ENCODE data around the gene GLG1. TPM values are rescaled to one million over a fixed set of nuclear protein-coding genes. Genes with fewer than 3 reads are reported as not detected.

Gene GLG1
- total and polyA plus RNA-seq, 8 donors, result 116 to 147 (median 135) TPM

DNA sequence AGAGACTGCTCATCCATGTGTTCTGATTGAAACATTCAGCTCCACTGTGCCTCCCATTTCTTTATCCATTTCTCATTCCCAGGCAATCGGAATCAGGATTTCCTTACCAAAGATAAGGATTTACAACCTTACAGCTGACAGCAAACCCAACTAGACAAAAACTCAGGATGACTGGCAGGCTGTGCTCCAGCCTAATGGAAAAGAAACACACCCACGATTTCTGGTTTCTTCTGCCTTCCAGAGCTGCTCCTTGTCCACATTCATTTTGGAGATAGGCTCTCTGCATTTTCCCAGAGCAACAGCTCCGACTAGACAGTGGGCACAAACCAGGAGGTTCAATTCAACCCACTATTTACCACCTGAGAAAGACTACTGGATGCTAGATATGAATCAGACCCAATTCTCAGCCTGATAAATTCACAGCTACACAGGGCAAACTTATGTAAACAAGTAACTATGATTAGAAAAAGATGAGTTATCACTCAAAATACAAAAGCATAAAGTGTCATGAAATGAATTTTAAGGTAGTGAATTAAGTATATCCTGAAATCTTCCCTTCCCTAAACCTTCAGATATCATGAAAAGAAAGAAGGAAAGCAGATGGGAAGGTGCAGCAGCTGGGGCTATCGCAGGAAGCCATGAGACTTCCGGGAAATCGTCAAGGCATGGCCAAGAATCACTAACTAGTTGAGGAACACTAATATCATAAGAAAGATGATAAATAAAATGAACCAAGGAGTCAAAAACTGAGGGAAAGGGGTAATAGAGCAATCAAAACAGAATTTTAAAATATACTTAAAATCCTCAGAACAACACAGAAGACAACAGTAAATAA is 140.8 kb downstream of the GLG1 start:
- no peak for DNase-seq
- no peak for ATAC-seq
- TF ChIP-seq CTCF (IDR thresholded peaks at IDR 0.05), result no peak
- Histone ChIP-seq H3K27ac (no peak overlapping the region), H3K4me1 (no peaks in the 10 kb centered on the region), H3K27me3 (no peaks in the 10 kb centered on the region), H3K4me3 (no peak overlapping the region), H3K36me3 (peaks cover 0 to 100% of the 10 kb centered on the region in 2 donors), H3K9me3 (no peaks in the 10 kb centered on the region)
- intact Hi-C loops (cut with DNase I), result no loop called here

- no peak for TF ChIP-seq CTCF (IDR thresholded peaks at IDR 0.05)
- Histone ChIP-seq H3K4me3 (no peak overlapping the region), H3K27me3 (no peaks in the 10 kb centered on the region), H3K36me3 (peaks cover 0 to 100% of the 10 kb centered on the region in 2 donors), H3K27ac (no peak overlapping the region), H3K4me1 (no peaks in the 10 kb centered on the region), H3K9me3 (no peaks in the 10 kb centered on the region)
- intact Hi-C loops (cut with DNase I), result no loop called here
- no peak for ATAC-seq
- DNase-seq, result no peak
Observed at GRCh38 chr16:74465281-74465680, 141.6 kb downstream of the GLG1 start.

DNA sequence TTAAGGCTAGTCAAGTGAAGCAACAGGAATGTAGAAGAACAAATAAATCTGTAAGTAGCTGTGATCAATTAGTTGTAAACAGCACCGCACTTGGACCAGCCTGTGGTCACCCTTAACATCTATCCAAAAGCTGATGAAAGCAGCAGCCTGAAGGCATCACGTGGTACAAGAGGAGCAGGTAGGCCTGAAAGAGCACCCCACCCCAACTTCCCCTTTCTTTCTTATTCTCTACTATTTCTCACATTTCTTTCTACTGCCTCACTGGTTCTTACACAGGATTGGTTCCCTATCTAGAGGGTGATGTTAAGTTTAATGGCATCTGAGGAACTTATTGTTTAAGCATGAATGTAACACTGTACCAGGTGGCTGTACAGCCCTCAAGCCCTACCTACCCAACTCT is 143.0 kb downstream of the GLG1 start:
- Histone ChIP-seq H3K27me3 (no peaks in the 10 kb centered on the region), H3K27ac (no peak overlapping the region), H3K9me3 (no peaks in the 10 kb centered on the region), H3K4me1 (no peaks in the 10 kb centered on the region), H3K4me3 (no peak overlapping the region), H3K36me3 (peaks cover 0 to 100% of the 10 kb centered on the region in 2 donors)
- TF ChIP-seq CTCF (IDR thresholded peaks at IDR 0.05), result no peak
- ATAC-seq (no peak), DNase-seq (no peak)
- intact Hi-C loops (cut with DNase I), result no loop called here

DNA sequence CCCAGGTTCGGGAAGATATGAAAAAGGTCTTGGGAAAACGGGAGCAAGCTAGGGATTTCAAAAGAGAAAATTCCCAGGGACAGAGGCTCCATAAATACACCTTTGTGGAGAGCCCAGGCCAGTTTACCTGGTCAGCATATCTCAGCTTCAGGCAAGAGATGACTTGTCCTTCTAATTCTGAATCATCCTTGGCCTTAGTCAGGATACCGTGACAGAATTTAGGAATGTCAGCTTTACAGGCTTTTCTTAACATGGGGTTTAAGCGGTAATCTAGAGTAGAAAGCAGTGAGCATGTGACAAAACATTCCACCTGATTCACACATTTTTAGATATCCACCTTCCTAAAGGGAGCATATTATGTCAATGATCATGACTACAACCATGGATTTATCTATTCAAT is 144.6 kb downstream of the GLG1 start:
- ATAC-seq (no peak), DNase-seq (no peak)
- no peaks in the 10 kb centered on the region for H3K9me3 ChIP-seq
- no peak overlapping the region for H3K4me3 ChIP-seq
- H3K27me3 ChIP-seq, result no peaks in the 10 kb centered on the region
- no peak overlapping the region for H3K27ac ChIP-seq
- intact Hi-C loops (cut with DNase I), result no loop called here
- TF ChIP-seq CTCF (IDR thresholded peaks at IDR 0.05), result no peak
- H3K4me1 ChIP-seq, result no peaks in the 10 kb centered on the region
- peaks cover 0 to 100% of the 10 kb centered on the region in 2 donors for H3K36me3 ChIP-seq

DNA sequence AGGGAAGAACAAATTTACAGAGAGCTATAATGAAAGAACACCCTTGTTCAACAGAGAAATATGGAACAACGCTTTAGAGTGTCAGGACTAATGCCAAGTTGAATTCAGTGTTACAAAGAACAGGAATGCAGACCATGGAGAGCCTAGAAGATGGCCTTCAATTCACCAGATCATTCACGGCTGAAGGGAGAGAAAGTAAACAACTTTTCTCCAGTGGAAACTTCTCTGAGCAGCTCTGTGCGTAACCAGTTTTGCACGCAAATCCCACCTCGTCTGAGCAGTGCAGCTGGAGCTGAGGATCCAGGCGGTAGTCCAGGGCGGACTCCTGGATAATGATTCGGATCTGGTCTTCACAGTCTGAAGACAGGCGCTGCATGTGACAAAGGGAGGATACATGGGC is 145.1 kb downstream of the GLG1 start:
- Histone ChIP-seq H3K27ac (no peak overlapping the region), H3K9me3 (no peaks in the 10 kb centered on the region), H3K36me3 (peaks cover 0 to 100% of the 10 kb centered on the region in 2 donors), H3K4me3 (no peak overlapping the region), H3K4me1 (no peaks in the 10 kb centered on the region), H3K27me3 (no peaks in the 10 kb centered on the region)
- DNase-seq (no peak), ATAC-seq (no peak)
- intact Hi-C loops (cut with DNase I), result no loop called here
- no peak for TF ChIP-seq CTCF (IDR thresholded peaks at IDR 0.05)
